ENCODE measurements around the gene SPAG16. TPM values are rescaled to one million over a fixed set of nuclear protein-coding genes. Genes with fewer than 3 reads are reported as not detected.

The SPAG16 gene
- total and polyA plus RNA-seq, 2 experiments from 2014 or later = 28.9 to 30.7 TPM

- Histone ChIP-seq H2AFZ (no peak overlapping the region), H3K4me2 (ENCODE audit: unreplicated experiment) (no peak overlapping the region), H3K4me1 (ENCODE audit: insufficient read depth) (peaks cover 14% of the 10 kb centered on the region), H3K36me3 (ENCODE audit: low read depth) (no peaks in the 10 kb centered on the region; the same call in 1 of the 2 replicates), H3K9ac (no peak overlapping the region), H3F3A (ENCODE audit: insufficient read depth) (no peaks in the 10 kb centered on the region), H3K9me2 (ENCODE audit: insufficient read depth) (peaks cover 5% of the 10 kb centered on the region; the same call in 1 of the 2 replicates), H3K4me3 (no peak overlapping the region), H3K27me3 (replicated peaks; ENCODE audit: insufficient read depth) (no peaks in the 10 kb centered on the region), H3K79me2 (ENCODE audit: insufficient read depth) (peaks cover 61% of the 10 kb centered on the region), H3K27ac (no peak overlapping the region), H3K9me3 (ENCODE audit: low read depth) (no peaks in the 10 kb centered on the region), H4K20me1 (ENCODE audit: insufficient read depth) (no peaks in the 10 kb centered on the region)
- WGBS, 2 experiments (ENCODE audit: low coverage in 1 of 2, low lambda C conversion rate in 2 of 2, missing lambda C conversion rate in 2 of 2) = 82 to 92% methylated on average over 3 of the region's 3 CpGs
- no peak for DNase-seq
- TF ChIP-seq EZH2phosphoT487 (IDR thresholded peaks at IDR 0.05; ENCODE audit: insufficient read depth, low read depth) = no peak
- no peak for TF ChIP-seq EZH2 (IDR thresholded peaks at IDR 0.05; ENCODE audit: insufficient read depth, poor library complexity, severe bottlenecking)
- in situ Hi-C loops (cut with MboI) = no loop called here
Measured at GRCh38 chr2:213290501-213290900, 6.2 kb downstream of the SPAG16 start.

GRCh38 chr2:213296270-213296669, 12.0 kb downstream of the SPAG16 start:
- Histone ChIP-seq H3K9ac (no peak overlapping the region), H3K27me3 (replicated peaks; ENCODE audit: insufficient read depth) (no peaks in the 10 kb centered on the region), H3K9me3 (ENCODE audit: low read depth) (no peaks in the 10 kb centered on the region), H3F3A (ENCODE audit: insufficient read depth) (no peaks in the 10 kb centered on the region), H3K79me2 (ENCODE audit: insufficient read depth) (peaks cover 23% of the 10 kb centered on the region; the same call in 1 of the 2 replicates), H3K27ac (no peak overlapping the region), H3K4me2 (ENCODE audit: unreplicated experiment) (no peak overlapping the region), H4K20me1 (ENCODE audit: insufficient read depth) (no peaks in the 10 kb centered on the region), H3K9me2 (ENCODE audit: insufficient read depth) (no peaks in the 10 kb centered on the region), H3K4me3 (no peak overlapping the region), H3K36me3 (ENCODE audit: low read depth) (no peaks in the 10 kb centered on the region; the same call in 1 of the 2 replicates), H3K4me1 (ENCODE audit: insufficient read depth) (no peaks in the 10 kb centered on the region), H2AFZ (no peak overlapping the region)
- in situ Hi-C loops (cut with MboI) = no loop called here
- WGBS, 2 experiments (ENCODE audit: low coverage in 1 of 2, low lambda C conversion rate in 2 of 2, missing lambda C conversion rate in 2 of 2) = 97 to 98% methylated on average over 5 of the region's 5 CpGs
- no peak for DNase-seq
- TF ChIP-seq EZH2phosphoT487 (IDR thresholded peaks at IDR 0.05; ENCODE audit: insufficient read depth, low read depth) (no peak), EZH2 (IDR thresholded peaks at IDR 0.05; ENCODE audit: insufficient read depth, poor library complexity, severe bottlenecking) (no peak)

GRCh38 chr2:213306316-213306942, 22.2 kb downstream of the SPAG16 start:
- H3K36me3 ChIP-seq (ENCODE audit: low read depth) = peaks cover 40% of the 10 kb centered on the region
- WGBS, 2 experiments (ENCODE audit: low coverage in 1 of 2, low lambda C conversion rate in 2 of 2, missing lambda C conversion rate in 2 of 2) = 32 to 34% methylated on average over 2 to 3 of the region's 3 CpGs
- peak; percentile 66 for DNase-seq
- H3K4me1 ChIP-seq (ENCODE audit: insufficient read depth) = peaks cover 19% of the 10 kb centered on the region
- H3K27me3 ChIP-seq (replicated peaks; ENCODE audit: insufficient read depth) = no peaks in the 10 kb centered on the region
- peak overlapping the region; percentile 51 for H3K27ac ChIP-seq
- H3F3A ChIP-seq (ENCODE audit: insufficient read depth) = no peaks in the 10 kb centered on the region
- in situ Hi-C loops (cut with MboI) = no loop called here
- TF ChIP-seq EZH2phosphoT487 (IDR thresholded peaks at IDR 0.05; ENCODE audit: insufficient read depth, low read depth) = no peak
- no peak for TF ChIP-seq EZH2 (IDR thresholded peaks at IDR 0.05; ENCODE audit: insufficient read depth, poor library complexity, severe bottlenecking)
- peaks cover 10% of the 10 kb centered on the region for H3K9me3 ChIP-seq (ENCODE audit: low read depth)
- no peaks in the 10 kb centered on the region for H3K79me2 ChIP-seq (ENCODE audit: insufficient read depth)
- peak overlapping the region; percentile 16; the same call in 1 of the 2 replicates for H2AFZ ChIP-seq
- peak overlapping the region; percentile 35 for H3K4me2 ChIP-seq (ENCODE audit: unreplicated experiment)
- H4K20me1 ChIP-seq (ENCODE audit: insufficient read depth) = no peaks in the 10 kb centered on the region
- no peak overlapping the region for H3K4me3 ChIP-seq
- no peak overlapping the region for H3K9ac ChIP-seq
- no peaks in the 10 kb centered on the region for H3K9me2 ChIP-seq (ENCODE audit: insufficient read depth)

GRCh38 chr2:213315168-213315876, 31.1 kb downstream of the SPAG16 start:
- Histone ChIP-seq H3K9me3 (ENCODE audit: low read depth) (no peaks in the 10 kb centered on the region), H3K27ac (no peak overlapping the region), H3K36me3 (ENCODE audit: low read depth) (peaks cover 7% of the 10 kb centered on the region), H3K9ac (no peak overlapping the region), H3K9me2 (ENCODE audit: insufficient read depth) (no peaks in the 10 kb centered on the region), H3K4me3 (no peak overlapping the region), H3F3A (ENCODE audit: insufficient read depth) (peaks cover 18% of the 10 kb centered on the region; the same call in 1 of the 2 replicates), H3K4me1 (ENCODE audit: insufficient read depth) (peaks cover 27% of the 10 kb centered on the region), H3K27me3 (replicated peaks; ENCODE audit: insufficient read depth) (no peaks in the 10 kb centered on the region), H3K79me2 (ENCODE audit: insufficient read depth) (no peaks in the 10 kb centered on the region), H2AFZ (no peak overlapping the region; the same call in 1 of the 2 replicates), H3K4me2 (ENCODE audit: unreplicated experiment) (peak overlapping the region; percentile 19), H4K20me1 (ENCODE audit: insufficient read depth) (no peaks in the 10 kb centered on the region)
- no peak for DNase-seq
- in situ Hi-C loops (cut with MboI) = no loop called here
- WGBS, 2 experiments (ENCODE audit: low coverage in 1 of 2, low lambda C conversion rate in 2 of 2, missing lambda C conversion rate in 2 of 2) = 80 to 84% methylated on average over 6 of the region's 6 CpGs
- TF ChIP-seq EZH2phosphoT487 (IDR thresholded peaks at IDR 0.05; ENCODE audit: insufficient read depth, low read depth) (no peak), EZH2 (IDR thresholded peaks at IDR 0.05; ENCODE audit: insufficient read depth, poor library complexity, severe bottlenecking) (no peak)

Data from GM23248 (cell line).